HEK293 (cell line): ENCODE data around the gene ZNF862.
"Not testable (repeated sequence)": the region's sequence is repeated elsewhere in the genome, so short reads cannot be mapped to it uniquely, and the experiment has no call there.

Source experiments
- TCF7L2 ChIP-seq: IDR thresholded peaks from 2 replicates; pipeline ENCODE4 v1.6.1; 2011; ENCODE audit warnings: low read depth, mild to moderate bottlenecking, inconsistent platforms, low read length, moderate library complexity, borderline replicate concordance
- ZNF114 ChIP-seq: fragments of 450-650 bp; formaldehyde crosslinking; IDR thresholded peaks from 2 replicates; pipeline ENCODE4 v1.5.0; 2017; ENCODE audit warnings: missing biosample characterization, missing genetic modification characterization
- ZNF121 ChIP-seq: fragments of 450-650 bp; formaldehyde crosslinking; IDR thresholded peaks from 2 replicates; pipeline ENCODE4 v1.5.1; 2016; ENCODE audit warnings: missing biosample characterization, missing genetic modification characterization
- ZNF558 ChIP-seq: fragments of 450-650 bp; formaldehyde crosslinking; IDR thresholded peaks from 2 replicates; pipeline ENCODE4 v1.5.1; 2016; ENCODE audit warnings: missing biosample characterization, missing genetic modification characterization
- ZNF843 ChIP-seq: fragments of 450-650 bp; formaldehyde crosslinking; IDR thresholded peaks from 2 replicates; pipeline ENCODE4 v1.5.1; 2016; ENCODE audit warnings: missing biosample characterization, missing genetic modification characterization
- TF ChIP-seq, protein P1 (sequence below): fragments of 450-650 bp; formaldehyde crosslinking; IDR thresholded peaks from 2 replicates; pipeline ENCODE4 v1.5.1; 2016; ENCODE audit warnings: missing biosample characterization, missing genetic modification characterization
- TF ChIP-seq, protein P2 (sequence below): fragments of 450-650 bp; formaldehyde crosslinking; IDR thresholded peaks from 2 replicates; pipeline ENCODE4 v1.5.1; 2016; ENCODE audit warnings: missing biosample characterization, missing genetic modification characterization
- TF ChIP-seq, protein P3 (sequence below): fragments of 450-650 bp; formaldehyde crosslinking; IDR thresholded peaks from 2 replicates; pipeline ENCODE4 v1.5.1; 2016; ENCODE audit warnings: missing biosample characterization, missing genetic modification characterization

DNA sequence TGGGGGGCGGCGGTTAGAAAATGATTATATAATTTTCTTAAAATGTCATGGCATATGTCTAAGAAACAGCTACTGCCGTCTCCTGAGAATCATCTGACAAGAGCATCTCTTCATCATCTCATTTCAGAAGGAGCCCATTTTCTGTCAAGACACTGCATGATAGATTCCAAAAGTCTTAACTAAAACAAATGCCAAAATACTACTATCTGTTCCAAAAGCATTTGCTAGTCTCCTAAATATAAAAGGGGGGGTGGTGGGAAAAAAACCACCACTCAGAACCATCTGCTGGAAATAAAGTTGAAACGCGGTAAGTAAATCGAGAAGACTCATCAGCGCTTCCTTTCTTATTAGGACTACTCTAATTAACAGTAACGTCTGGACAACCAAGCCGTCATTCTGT, 72.0 kb downstream of the ZNF862 start:
- TF ChIP-seq, protein P1, sequence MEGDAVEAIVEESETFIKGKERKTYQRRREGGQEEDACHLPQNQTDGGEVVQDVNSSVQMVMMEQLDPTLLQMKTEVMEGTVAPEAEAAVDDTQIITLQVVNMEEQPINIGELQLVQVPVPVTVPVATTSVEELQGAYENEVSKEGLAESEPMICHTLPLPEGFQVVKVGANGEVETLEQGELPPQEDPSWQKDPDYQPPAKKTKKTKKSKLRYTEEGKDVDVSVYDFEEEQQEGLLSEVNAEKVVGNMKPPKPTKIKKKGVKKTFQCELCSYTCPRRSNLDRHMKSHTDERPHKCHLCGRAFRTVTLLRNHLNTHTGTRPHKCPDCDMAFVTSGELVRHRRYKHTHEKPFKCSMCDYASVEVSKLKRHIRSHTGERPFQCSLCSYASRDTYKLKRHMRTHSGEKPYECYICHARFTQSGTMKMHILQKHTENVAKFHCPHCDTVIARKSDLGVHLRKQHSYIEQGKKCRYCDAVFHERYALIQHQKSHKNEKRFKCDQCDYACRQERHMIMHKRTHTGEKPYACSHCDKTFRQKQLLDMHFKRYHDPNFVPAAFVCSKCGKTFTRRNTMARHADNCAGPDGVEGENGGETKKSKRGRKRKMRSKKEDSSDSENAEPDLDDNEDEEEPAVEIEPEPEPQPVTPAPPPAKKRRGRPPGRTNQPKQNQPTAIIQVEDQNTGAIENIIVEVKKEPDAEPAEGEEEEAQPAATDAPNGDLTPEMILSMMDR (tag by site-specific recombination): not testable (repeated sequence)
- TF ChIP-seq TCF7L2; ZNF121 (tag by site-specific recombination); ZNF558 (tag by site-specific recombination); ZNF843 (tag by site-specific recombination); ZNF114 (tag by site-specific recombination): not testable (repeated sequence)
- TF ChIP-seq, protein P2, sequence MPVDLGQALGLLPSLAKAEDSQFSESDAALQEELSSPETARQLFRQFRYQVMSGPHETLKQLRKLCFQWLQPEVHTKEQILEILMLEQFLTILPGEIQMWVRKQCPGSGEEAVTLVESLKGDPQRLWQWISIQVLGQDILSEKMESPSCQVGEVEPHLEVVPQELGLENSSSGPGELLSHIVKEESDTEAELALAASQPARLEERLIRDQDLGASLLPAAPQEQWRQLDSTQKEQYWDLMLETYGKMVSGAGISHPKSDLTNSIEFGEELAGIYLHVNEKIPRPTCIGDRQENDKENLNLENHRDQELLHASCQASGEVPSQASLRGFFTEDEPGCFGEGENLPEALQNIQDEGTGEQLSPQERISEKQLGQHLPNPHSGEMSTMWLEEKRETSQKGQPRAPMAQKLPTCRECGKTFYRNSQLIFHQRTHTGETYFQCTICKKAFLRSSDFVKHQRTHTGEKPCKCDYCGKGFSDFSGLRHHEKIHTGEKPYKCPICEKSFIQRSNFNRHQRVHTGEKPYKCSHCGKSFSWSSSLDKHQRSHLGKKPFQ (tag by site-specific recombination): not testable (repeated sequence)
- TF ChIP-seq, protein P3, sequence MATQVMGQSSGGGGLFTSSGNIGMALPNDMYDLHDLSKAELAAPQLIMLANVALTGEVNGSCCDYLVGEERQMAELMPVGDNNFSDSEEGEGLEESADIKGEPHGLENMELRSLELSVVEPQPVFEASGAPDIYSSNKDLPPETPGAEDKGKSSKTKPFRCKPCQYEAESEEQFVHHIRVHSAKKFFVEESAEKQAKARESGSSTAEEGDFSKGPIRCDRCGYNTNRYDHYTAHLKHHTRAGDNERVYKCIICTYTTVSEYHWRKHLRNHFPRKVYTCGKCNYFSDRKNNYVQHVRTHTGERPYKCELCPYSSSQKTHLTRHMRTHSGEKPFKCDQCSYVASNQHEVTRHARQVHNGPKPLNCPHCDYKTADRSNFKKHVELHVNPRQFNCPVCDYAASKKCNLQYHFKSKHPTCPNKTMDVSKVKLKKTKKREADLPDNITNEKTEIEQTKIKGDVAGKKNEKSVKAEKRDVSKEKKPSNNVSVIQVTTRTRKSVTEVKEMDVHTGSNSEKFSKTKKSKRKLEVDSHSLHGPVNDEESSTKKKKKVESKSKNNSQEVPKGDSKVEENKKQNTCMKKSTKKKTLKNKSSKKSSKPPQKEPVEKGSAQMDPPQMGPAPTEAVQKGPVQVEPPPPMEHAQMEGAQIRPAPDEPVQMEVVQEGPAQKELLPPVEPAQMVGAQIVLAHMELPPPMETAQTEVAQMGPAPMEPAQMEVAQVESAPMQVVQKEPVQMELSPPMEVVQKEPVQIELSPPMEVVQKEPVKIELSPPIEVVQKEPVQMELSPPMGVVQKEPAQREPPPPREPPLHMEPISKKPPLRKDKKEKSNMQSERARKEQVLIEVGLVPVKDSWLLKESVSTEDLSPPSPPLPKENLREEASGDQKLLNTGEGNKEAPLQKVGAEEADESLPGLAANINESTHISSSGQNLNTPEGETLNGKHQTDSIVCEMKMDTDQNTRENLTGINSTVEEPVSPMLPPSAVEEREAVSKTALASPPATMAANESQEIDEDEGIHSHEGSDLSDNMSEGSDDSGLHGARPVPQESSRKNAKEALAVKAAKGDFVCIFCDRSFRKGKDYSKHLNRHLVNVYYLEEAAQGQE (tag by site-specific recombination): not testable (repeated sequence)
